HL-60 (cell line): ENCODE data around the gene MROH2A.

Source experiments
- CTCF ChIP-seq: IDR thresholded peaks from one replicate; pipeline ENCODE4 v1.5.1; 2011; ENCODE audit warnings: low read length, control low read depth, inconsistent platforms; ENCODE audit not compliant: insufficient read depth
- POLR2AphosphoS5 ChIP-seq: IDR thresholded peaks from 2 replicates; pipeline ENCODE4 v1.6.1; 2012; ENCODE audit warnings: low read depth
- REST ChIP-seq: IDR thresholded peaks from 2 replicates; pipeline ENCODE4 v1.6.1; 2012; ENCODE audit warnings: low read depth; ENCODE audit not compliant: insufficient replicate concordance

- TF ChIP-seq CTCF, result no peak
- TF ChIP-seq REST, result no peak
- TF ChIP-seq POLR2AphosphoS5, result no peak
Observed at GRCh38 chr2:233838726-233839446, 60.8 kb downstream of the MROH2A start.
